Measurements from ENCODE around the gene SEMA3B.

DNA sequence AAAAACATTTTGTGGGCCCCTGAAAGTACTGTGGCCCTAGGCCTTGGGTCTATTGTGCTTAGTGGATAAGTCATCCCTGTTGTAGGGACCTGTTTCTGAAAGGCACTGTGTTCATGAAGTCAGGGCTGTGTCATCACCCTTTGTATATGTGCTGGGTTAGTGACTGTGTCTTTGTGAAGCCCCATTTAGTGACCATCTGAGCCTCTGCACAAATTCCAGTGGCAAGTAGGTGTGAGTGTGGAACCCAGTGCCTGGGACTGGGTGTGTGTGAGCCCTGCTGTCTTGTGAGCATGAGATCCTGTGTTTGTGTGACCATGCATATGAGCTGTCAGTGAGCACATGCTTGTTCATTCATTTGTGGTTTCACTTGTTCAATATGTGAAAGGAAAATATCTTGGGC is 35.7 kb downstream of the SEMA3B start:
- TF ChIP-seq POLR2A (IDR thresholded peaks at IDR 0.05; ENCODE audit: low read depth, low read length), result no peak
- no peak for TF ChIP-seq POLR2AphosphoS5 (IDR thresholded peaks at IDR 0.05; ENCODE audit: low read depth, low read length)
- TF ChIP-seq TAF1 (IDR thresholded peaks at IDR 0.05; ENCODE audit: low read depth, low read length), result no peak
- TF ChIP-seq SPI1 (IDR thresholded peaks at IDR 0.05; ENCODE audit: low read depth, low read length), result no peak
- no peak for TF ChIP-seq PAX5 (IDR thresholded peaks at IDR 0.05; ENCODE audit: insufficient read depth, low read length, severe bottlenecking)
- TF ChIP-seq POU2F2 (IDR thresholded peaks at IDR 0.05; ENCODE audit: low read depth, low read length), result no peak
